ENCODE data around the gene KLHL35.
"Not testable (repeated sequence)": the region's sequence is repeated elsewhere in the genome, so short reads cannot be mapped to it uniquely, and the experiment has no call there.

The KLHL35 gene

GRCh38 chr11:75400146-75400865, 32.7 kb downstream of the KLHL35 start:
- DNase-seq (ENCODE audit: low read depth), result no peak
- H3K4me3 ChIP-seq (ENCODE audit: low read depth, low read length), result peak overlapping the region; percentile 99

GRCh38 chr11:75399344-75400145, 33.5 kb downstream of the KLHL35 start, which contains the start of gene RPS3:
TSS of gene RPS3 (plus strand) at chr11:75399518. CDS start at chr11:75399548, 30 bp downstream.
- DNase-seq (ENCODE audit: low read depth), result peak; percentile 73
- peak within 1 kb of the TSS; percentile 99 for H3K4me3 ChIP-seq (ENCODE audit: low read depth, low read length)

DNA sequence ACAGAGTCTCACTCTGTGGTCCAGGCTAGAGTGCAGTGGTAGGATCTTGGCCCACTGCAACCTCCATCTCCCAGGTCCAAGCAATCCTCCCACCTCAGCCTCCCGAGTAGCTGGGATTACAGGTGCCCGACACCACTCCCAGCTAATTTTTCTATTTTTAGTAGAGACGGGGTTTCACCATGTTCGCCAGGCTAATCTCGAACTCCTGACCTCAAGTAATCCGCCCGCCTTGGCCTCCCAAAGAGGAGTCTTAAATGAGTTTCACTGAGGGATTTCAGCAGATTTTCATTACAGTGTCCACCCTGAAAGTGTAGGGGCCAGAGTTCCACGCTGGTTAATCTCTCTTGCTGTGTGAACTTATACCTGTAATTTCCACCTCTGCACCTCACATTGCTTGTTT, 34.1 kb downstream of the KLHL35 start:
- DNase-seq (ENCODE audit: low read depth), result no peak
- no peak overlapping the region for H3K4me3 ChIP-seq (ENCODE audit: low read depth, low read length)

DNA sequence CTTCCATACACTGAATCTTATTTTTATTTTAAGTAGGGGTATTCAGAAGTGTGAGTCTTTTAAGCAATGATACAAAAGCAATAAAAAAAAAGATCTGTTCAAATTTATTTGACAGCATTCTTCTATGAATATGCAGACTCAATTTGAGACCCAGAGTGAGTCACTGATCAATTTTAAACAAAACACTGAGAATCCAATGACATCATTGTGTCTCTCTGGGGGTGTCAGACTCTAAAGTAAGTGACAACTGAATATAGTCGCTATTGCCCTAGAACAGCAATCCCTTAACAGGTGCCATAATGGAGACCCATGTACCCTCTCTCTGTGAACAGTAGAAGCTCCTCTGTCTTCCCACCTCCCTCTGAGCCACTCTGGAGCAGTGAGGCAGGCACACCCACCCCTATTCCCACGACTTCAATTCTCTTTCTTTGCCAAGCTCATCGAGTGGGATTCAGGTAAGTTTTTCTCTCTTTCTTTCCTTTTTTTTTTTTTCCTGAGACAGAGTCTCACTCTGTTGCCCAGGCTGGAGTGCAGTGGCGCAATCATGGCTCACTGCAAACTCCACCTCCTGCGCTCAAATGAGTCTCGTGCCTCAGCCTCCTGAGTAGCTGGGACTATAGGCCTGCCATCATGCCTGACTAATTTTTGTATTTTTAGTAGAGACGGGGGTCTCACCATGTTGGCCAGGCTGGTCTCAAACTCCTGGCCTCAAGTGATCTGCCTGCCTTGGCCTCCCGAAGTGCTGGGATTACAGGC, 38.7 kb downstream of the KLHL35 start:
- H3K4me3 ChIP-seq (ENCODE audit: low read depth, low read length), result no peak overlapping the region
- DNase-seq (ENCODE audit: low read depth), result no peak

GRCh38 chr11:75389925-75390324, 43.1 kb downstream of the KLHL35 start:
- no peak for DNase-seq (ENCODE audit: low read depth)
- H3K4me3 ChIP-seq (ENCODE audit: low read depth, low read length), result no peak overlapping the region

DNA sequence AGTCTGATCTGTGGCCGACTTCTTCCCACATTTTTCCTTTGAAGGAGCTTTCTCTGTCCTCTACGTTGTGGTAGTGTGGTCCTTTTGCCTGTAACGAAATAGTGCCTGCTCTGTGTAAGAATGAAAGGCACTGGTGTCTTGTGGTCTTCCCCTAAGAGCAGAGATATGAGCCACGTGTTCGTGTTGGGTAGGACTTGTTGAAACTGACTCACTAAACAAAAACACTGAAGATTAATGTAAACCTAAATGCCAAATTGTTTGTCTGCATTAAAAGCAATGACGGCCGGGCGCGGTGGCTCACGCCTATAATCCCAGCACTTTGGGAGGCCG, 43.8 kb downstream of the KLHL35 start:
- no peak overlapping the region for H3K4me3 ChIP-seq (ENCODE audit: low read depth, low read length)
- no peak for DNase-seq (ENCODE audit: low read depth)

- DNase-seq (ENCODE audit: low read depth), result no peak
- no peak overlapping the region for H3K4me3 ChIP-seq (ENCODE audit: low read depth, low read length)
Measured at GRCh38 chr11:75388386-75389275, 44.4 kb downstream of the KLHL35 start.

DNA sequence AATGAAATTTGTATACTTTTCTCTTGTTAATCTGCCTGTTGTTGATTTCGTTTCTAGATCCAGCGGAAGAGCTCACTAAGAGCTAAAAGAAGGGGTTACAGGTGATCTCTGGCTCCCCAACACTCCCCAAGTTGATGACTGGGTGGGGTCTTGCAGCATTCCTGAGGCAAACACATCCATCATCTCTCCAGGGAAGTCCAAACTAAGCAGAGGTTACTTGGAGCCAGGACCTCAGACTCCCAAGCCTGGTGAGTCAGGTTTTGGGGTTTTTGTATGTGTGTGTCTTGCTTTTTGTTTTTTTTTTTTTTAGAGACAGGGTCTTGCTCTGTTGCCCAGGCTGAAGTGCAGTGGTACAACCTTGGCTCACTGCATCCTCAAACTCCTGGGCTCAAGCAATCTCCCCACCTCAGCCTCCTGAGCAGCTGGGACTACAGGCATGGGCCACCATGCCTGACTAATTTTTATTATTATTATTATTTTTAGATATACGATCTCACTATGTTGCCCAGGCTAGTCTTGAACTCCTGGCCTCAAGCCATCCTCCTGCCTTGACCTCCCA, 45.2 kb downstream of the KLHL35 start:
- H3K4me3 ChIP-seq (ENCODE audit: low read depth, low read length), result no peak overlapping the region
- no peak for DNase-seq (ENCODE audit: low read depth)

DNA sequence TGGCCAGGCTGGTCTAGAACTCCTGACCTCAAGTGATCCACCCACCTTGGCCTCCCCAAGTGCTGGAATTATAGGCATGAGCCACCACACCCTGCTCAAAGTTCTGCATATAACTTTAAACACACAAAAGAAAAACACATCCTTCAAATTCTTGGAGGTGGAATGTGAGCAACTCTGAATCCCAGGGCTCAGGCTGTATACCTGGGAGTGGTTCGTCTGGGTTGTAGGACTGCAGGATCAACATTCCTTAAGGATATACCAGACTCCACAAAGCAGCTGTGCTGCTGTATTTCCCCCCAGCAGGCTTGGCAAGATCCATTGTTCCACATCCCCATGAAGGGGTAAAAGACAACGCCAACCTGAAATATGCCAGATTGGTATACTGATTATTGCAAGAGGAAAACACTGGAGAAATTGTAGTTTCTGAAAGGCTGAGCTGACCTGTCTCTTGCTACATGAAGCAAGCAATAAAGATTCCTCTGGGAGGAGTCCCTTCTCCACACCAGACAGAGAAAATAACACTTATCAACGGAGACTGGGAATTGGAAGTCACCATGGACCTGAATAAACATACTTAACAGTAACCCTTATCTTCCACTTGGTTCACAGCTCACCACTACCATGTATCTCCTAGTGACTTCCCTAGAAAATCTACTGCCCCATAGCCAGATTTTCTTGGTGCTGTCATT, 45.9 kb downstream of the KLHL35 start:
- DNase-seq (ENCODE audit: low read depth), result no peak
- H3K4me3 ChIP-seq (ENCODE audit: low read depth, low read length), result no peak overlapping the region

DNA sequence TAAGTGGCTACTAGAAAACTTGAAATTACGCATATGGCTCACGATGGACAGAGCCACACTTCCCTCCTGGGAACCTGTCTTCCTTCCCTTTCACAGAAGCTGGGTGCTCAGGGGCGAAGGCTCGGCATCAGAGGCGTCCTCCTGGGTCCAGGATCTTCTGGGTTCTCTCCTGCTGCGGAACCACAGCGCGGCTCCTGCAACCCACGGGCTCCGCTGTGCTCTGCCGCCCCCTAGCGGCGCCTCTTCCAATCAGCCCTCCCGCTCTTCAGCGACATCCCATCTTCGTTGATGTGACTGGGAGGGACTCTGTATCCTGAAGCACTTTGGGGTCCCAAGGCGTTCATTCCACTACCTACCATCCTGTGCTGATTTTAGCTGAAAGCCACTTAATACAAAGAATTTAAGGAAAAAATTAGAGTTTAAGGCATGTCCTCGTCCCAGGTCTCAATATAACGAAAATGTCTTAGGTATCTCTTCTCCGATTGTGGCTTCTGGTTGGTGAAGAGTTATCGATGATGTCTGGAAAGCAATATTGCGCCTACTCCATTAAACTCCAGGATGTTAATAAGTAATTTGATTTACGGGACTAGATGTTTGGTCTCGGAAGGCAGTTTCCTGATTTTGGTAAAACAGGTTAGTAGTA, 48.4 kb downstream of the KLHL35 start:
- H3K4me3 ChIP-seq (ENCODE audit: low read depth, low read length), result no peak overlapping the region

GRCh38 chr11:75383246-75383645, 49.8 kb downstream of the KLHL35 start:
- H3K4me3 ChIP-seq (ENCODE audit: low read depth, low read length), result no peak overlapping the region
- DNase-seq (ENCODE audit: low read depth), result no peak

More for the DNA sequence above, 48.4 kb downstream of the KLHL35 start:
- no peak for DNase-seq (ENCODE audit: low read depth)

DNA sequence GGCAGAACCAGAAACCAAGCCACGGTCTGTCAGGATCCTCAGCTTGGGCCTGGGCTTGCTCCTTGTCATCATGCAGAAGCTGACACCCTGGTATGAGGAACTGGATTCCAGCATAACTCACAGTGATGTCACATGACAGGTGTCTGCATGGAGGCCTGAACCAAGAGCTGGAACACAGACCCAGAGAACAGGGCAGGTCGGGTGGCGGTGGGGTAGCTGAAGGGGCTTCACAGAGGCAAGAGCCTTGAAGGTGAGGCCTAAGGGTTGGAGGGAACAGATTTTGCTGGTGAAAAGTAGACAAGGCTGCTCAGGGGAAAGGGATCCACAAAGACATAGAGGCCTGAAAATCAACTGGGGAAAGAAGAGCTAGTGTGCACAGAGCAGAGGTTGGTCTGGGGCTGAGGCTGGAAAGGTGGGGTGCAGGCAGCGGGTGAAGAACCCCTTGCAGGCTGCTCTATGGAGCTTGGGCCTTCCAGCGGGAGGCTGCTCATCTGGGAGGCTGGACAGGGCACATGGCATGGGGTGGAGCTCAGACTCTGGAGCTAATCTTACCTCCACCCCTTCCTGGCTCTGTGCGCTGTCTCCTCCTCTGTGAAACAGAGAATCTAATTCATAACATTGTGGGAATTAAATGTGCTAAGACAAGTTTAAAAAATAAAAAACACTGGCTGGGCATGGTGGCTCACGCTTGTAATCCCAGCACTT, 52.1 kb downstream of the KLHL35 start:
- H3K4me3 ChIP-seq (ENCODE audit: low read depth, low read length), result no peak overlapping the region
- no peak for DNase-seq (ENCODE audit: low read depth)

- H3K4me3 ChIP-seq (ENCODE audit: low read depth, low read length), result no peak overlapping the region
- no peak for DNase-seq (ENCODE audit: low read depth)
Measured at GRCh38 chr11:75380245-75380644, 52.8 kb downstream of the KLHL35 start.

DNA sequence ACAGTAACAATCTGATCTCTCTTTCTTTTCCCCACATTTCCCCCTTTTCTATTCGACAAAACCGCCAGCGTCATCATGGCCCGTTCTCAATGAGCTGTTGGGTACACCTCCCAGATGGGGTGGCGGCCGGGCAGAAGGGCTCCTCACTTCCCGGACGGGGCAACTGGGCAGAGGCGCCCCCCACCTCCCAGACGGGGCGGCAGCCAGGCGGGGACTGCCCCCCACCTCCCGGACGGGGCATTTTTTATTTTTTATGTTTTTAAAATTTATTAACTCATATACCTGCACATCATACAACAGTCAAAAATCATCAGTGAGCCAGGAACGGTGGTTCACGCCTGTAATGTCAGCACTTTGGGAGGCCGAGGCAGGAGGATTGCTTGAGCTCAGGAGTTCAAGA, 54.2 kb downstream of the KLHL35 start:
- H3K4me3 ChIP-seq (ENCODE audit: low read depth, low read length); DNase-seq (ENCODE audit: low read depth): not testable (repeated sequence)

DNA sequence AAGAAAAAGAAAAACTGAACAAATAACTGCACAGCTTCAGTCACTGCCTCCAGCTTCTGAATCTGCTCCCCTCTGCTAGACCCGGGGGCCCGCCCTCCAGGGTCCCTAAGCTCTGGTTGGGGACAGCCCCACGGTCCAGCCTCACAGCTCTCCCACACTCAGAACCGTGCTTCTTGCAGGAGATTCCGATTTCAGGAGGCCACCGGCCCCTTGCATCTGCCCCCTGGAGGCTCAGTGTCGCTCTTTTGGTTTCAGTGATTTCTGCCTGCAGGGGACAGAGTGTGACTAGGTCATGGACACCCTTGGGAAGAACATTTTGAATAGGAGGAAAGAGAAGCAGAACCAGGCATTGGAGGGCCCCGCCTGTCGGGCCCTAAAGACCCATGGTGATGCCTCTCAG, 56.8 kb downstream of the KLHL35 start:
- no peak for DNase-seq (ENCODE audit: low read depth)
- no peak overlapping the region for H3K4me3 ChIP-seq (ENCODE audit: low read depth, low read length)

- DNase-seq (ENCODE audit: low read depth), result no peak
Measured at GRCh38 chr11:75375626-75376025, 57.4 kb downstream of the KLHL35 start.

GRCh38 chr11:75374646-75375045, 58.4 kb downstream of the KLHL35 start:
- no peak for DNase-seq (ENCODE audit: low read depth)
- no peak overlapping the region for H3K4me3 ChIP-seq (ENCODE audit: low read depth, low read length)

More at GRCh38 chr11:75375626-75376025, 57.4 kb downstream of the KLHL35 start:
- H3K4me3 ChIP-seq (ENCODE audit: low read depth, low read length), result no peak overlapping the region
